HG03280 (cell line): ENCODE results near the gene PHYH.

Experiments used
- ATAC-seq: cut with Tn5 transposase; IDR thresholded peaks from one replicate; pipeline ENCODE4 v1.9.1; 2021; ENCODE audit warnings: mild to moderate bottlenecking, moderate library complexity; ENCODE audit not compliant: unreplicated experiment

PHYH gene

GRCh38 chr10:13231190-13231589 lies 68.7 kb downstream of the PHYH start:
- no peak for ATAC-seq
